GM19099 (cell line): ENCODE measurements around the gene PARD3B.

Experiments
- POLR2A ChIP-seq: IDR thresholded peaks from 3 replicates; pipeline ENCODE4 v1.6.1; 2011; ENCODE audit warnings: low read depth; ENCODE audit not compliant: insufficient read length; ENCODE audit errors: extremely low read depth

The PARD3B gene

GRCh38 chr2:205364261-205364660 lies 819.0 kb downstream of the PARD3B start:
- no peak for TF ChIP-seq POLR2A

- TF ChIP-seq POLR2A = no peak
These were observed 821.2 kb downstream of the PARD3B start for GRCh38 chr2:205366336-205367060.

- no peak for TF ChIP-seq POLR2A
These were observed 822.2 kb downstream of the PARD3B start for GRCh38 chr2:205367331-205367935.

- no peak for TF ChIP-seq POLR2A
These were observed 824.5 kb downstream of the PARD3B start for GRCh38 chr2:205369813-205370212.

GRCh38 chr2:205370726-205371125 lies 825.5 kb downstream of the PARD3B start:
- TF ChIP-seq POLR2A = no peak

GRCh38 chr2:205372141-205372540 lies 826.9 kb downstream of the PARD3B start:
- no peak for TF ChIP-seq POLR2A

GRCh38 chr2:205375461-205376448 lies 830.5 kb downstream of the PARD3B start:
- TF ChIP-seq POLR2A = no peak

GRCh38 chr2:205377324-205377723 lies 832.0 kb downstream of the PARD3B start:
- TF ChIP-seq POLR2A = no peak

GRCh38 chr2:205383601-205384000 lies 838.3 kb downstream of the PARD3B start:
- no peak for TF ChIP-seq POLR2A

GRCh38 chr2:205386109-205386508 lies 840.8 kb downstream of the PARD3B start:
- TF ChIP-seq POLR2A = no peak

- TF ChIP-seq POLR2A = no peak
These were observed 842.2 kb downstream of the PARD3B start for GRCh38 chr2:205387350-205388055.

- TF ChIP-seq POLR2A = no peak
These were observed 845.6 kb downstream of the PARD3B start for GRCh38 chr2:205390866-205391265.

GRCh38 chr2:205401511-205401910 lies 856.2 kb downstream of the PARD3B start:
- TF ChIP-seq POLR2A = no peak

GRCh38 chr2:205402011-205402410 lies 856.7 kb downstream of the PARD3B start:
- TF ChIP-seq POLR2A = no peak

GRCh38 chr2:205403244-205403825 lies 858.1 kb downstream of the PARD3B start:
- TF ChIP-seq POLR2A = no peak

- TF ChIP-seq POLR2A = no peak
These were observed 859.9 kb downstream of the PARD3B start for GRCh38 chr2:205405194-205405593.
